HepG2 (cell line): Measurements from ENCODE around the gene ATP10A. TPM values are rescaled to one million over a fixed set of nuclear protein-coding genes. Genes with fewer than 3 reads are reported as not detected.

ENCODE experiments used
- ATAC-seq: fragments of 200-7000 bp; cut with Tn5 transposase; 3 replicates; pipeline ENCODE4 v1.9.1; 2020; ENCODE audit warnings: mild to moderate bottlenecking, moderate library complexity
- BruUV-seq: library from RNA; stranded (reverse); fragments of 400-500 nt; replicated peaks from 2 replicates; lab custom pipeline; 2021; lab: Mats Ljungman, UMichigan
- CTCF ChIA-PET: fragments of 300-600 bp; formaldehyde crosslinking; extraction: SDS; loops from one replicate; lab custom pipeline; 2021; ENCODE audit warnings: low total read pairs, inconsistent platforms, low intra/inter-chr PET ratio; lab: Yijun Ruan, JAX
- POLR2A ChIA-PET: fragments of 350-600 bp; sonication (Branson Sonifier 250); formaldehyde crosslinking; loops from one replicate; lab custom pipeline; 2020; ENCODE audit warnings: antibody characterized with exemption, inconsistent platforms; lab: Yijun Ruan, JAX
- DNase-seq: peaks from one replicate; pipeline ENCODE4 v3.0.0-alpha.2; 2015; ENCODE audit warnings: low spot score
- FAIRE-seq: peaks from 3 replicates; lab custom pipeline; 2011; peaks lifted over from hg19 to GRCh38; lab: Jason Lieb, UNC
- H2AFZ ChIP-seq: one replicate; pipeline ENCODE4 v1.6.1; 2011; ENCODE audit warnings: low read length, inconsistent platforms
- H3K27ac ChIP-seq: fragments of 300-600 bp; 3 replicates; pipeline ENCODE4 v1.8.0; 2011; ENCODE audit warnings: mixed run types, mild to moderate bottlenecking, mixed read lengths, low read length, inconsistent platforms; ENCODE audit not compliant: insufficient read depth; ENCODE audit errors: extremely low read length
- H3K27me3 ChIP-seq, 2 experiments: fragments of 200-600 bp in 1 of 2; 2 replicates in 1 of 2; 3 replicates in 1 of 2; pipeline versions ENCODE4 v1.6.0 to v1.8.0; 2011; ENCODE audit warnings: low read length in 2 of 2, mild to moderate bottlenecking in 2 of 2, moderate library complexity in 2 of 2, inconsistent platforms in 1 of 2; ENCODE audit not compliant: insufficient read depth in 2 of 2, control insufficient read depth in 1 of 2
- H3K36me3 ChIP-seq, 2 experiments: fragments of 200-600 bp in 1 of 2; replicated peaks in 1 of 2; 2 replicates in 1 of 2; 3 replicates in 1 of 2; pipeline versions ENCODE4 v1.5.1 to v1.8.0; 2011; ENCODE audit warnings: low read length in 2 of 2, inconsistent platforms in 1 of 2; ENCODE audit not compliant: insufficient read depth in 2 of 2, control insufficient read depth in 1 of 2
- H3K4me1 ChIP-seq: 2 replicates; pipeline ENCODE4 v1.5.1; 2012; ENCODE audit warnings: low read length, inconsistent platforms; ENCODE audit not compliant: insufficient read depth
- H3K4me2 ChIP-seq: 2 replicates; pipeline ENCODE4 v1.6.0; 2011; ENCODE audit warnings: low read depth, low read length, inconsistent platforms
- H3K4me3 ChIP-seq, 3 experiments: fragments of 200-600 bp in 1 of 3; sonication (generic), shearing (Covaris generic) in 1 of 3; replicated peaks in 1 of 3; 2 replicates each; pipeline ENCODE4 v1.5.1; 2011 to 2016; ENCODE audit warnings: low read length in 3 of 3, inconsistent platforms in 2 of 3, low read depth in 2 of 3, mild to moderate bottlenecking in 2 of 3, control low read depth in 1 of 3, mixed read lengths in 1 of 3; ENCODE audit not compliant: insufficient read depth in 1 of 3
- H3K79me2 ChIP-seq: one replicate; pipeline ENCODE4 v1.6.1; 2011; ENCODE audit warnings: low read length, inconsistent platforms; ENCODE audit not compliant: insufficient read depth
- H3K9ac ChIP-seq: 2 replicates; pipeline ENCODE4 v1.6.0; 2011; ENCODE audit warnings: mild to moderate bottlenecking, low read depth, low read length, inconsistent platforms; ENCODE audit not compliant: insufficient read depth
- H3K9me3 ChIP-seq: 2 replicates; pipeline ENCODE4 v1.5.1; 2012; ENCODE audit warnings: mild to moderate bottlenecking, low read length
- H4K20me1 ChIP-seq: 2 replicates; pipeline ENCODE4 v1.6.0; 2011; ENCODE audit warnings: inconsistent platforms, mild to moderate bottlenecking, low read length, moderate library complexity; ENCODE audit not compliant: insufficient read depth
- ETV6 ChIP-seq: sonication (generic); formaldehyde crosslinking; conservative IDR thresholded peaks from 2 replicates; pipeline ENCODE4 v1.4.0; 2020; ENCODE audit warnings: missing genetic modification reagents
- ISL2 ChIP-seq: sonication (generic); formaldehyde crosslinking; IDR thresholded peaks from 2 replicates; pipeline ENCODE4 v1.5.0; 2020; ENCODE audit warnings: missing genetic modification reagents
- JARID2 ChIP-seq: sonication (generic); formaldehyde crosslinking; IDR thresholded peaks from 2 replicates; pipeline ENCODE4 v1.8.1; 2023; ENCODE audit warnings: missing genetic modification reagents, inconsistent platforms; ENCODE audit not compliant: insufficient replicate concordance
- PLSCR1 ChIP-seq: sonication (generic); formaldehyde crosslinking; IDR thresholded peaks from 2 replicates; pipeline ENCODE4 v1.5.0; 2020; ENCODE audit warnings: missing genetic modification reagents, mild to moderate bottlenecking, borderline replicate concordance
- TERF1 ChIP-seq: sonication (generic); formaldehyde crosslinking; IDR thresholded peaks from 2 replicates; pipeline ENCODE4 v1.8.0; 2022; ENCODE audit warnings: mild to moderate bottlenecking, missing genetic modification reagents, moderate library complexity
- ZFP36 ChIP-seq: fragments of 150-350 bp; IDR thresholded peaks from 2 replicates; pipeline ENCODE4 v1.6.1; 2018; ENCODE audit warnings: borderline replicate concordance, low read length, low read depth; ENCODE audit not compliant: partially characterized antibody
- ZMAT3 ChIP-seq: sonication (generic); formaldehyde crosslinking; conservative IDR thresholded peaks from 2 replicates; pipeline ENCODE4 v1.7.0; 2021; ENCODE audit warnings: missing genetic modification reagents
- ZNF30 ChIP-seq: sonication (generic); formaldehyde crosslinking; IDR thresholded peaks from 2 replicates; pipeline ENCODE4 v1.5.0; 2020; ENCODE audit warnings: mild to moderate bottlenecking, missing genetic modification reagents
- ZNF331 ChIP-seq: sonication (generic); formaldehyde crosslinking; IDR thresholded peaks from 2 replicates; pipeline ENCODE4 v1.4.0; 2020; ENCODE audit warnings: missing genetic modification reagents
- ZNF564 ChIP-seq: sonication (generic); formaldehyde crosslinking; IDR thresholded peaks from 2 replicates; pipeline ENCODE4 v1.8.1; 2023; ENCODE audit warnings: mild to moderate bottlenecking, missing genetic modification reagents
- ZNF879 ChIP-seq: sonication (generic); formaldehyde crosslinking; IDR thresholded peaks from 2 replicates; pipeline ENCODE4 v1.8.1; 2023; ENCODE audit warnings: missing genetic modification reagents
- WGBS: methylation state at CpG from one replicate; pipeline ENCODE4 v1.1.6; 2017; ENCODE audit warnings: low lambda C conversion rate; 5-methylcytosine and 5-hydroxymethylcytosine counted together
- in situ Hi-C: cut with HindIII; loops from 2 replicates; pipeline ENCODE4 v1.10.0; 2017; ENCODE audit warnings: low pct_unique_long_range_greater_than_20kb; ENCODE audit not compliant: extremely low pct_ligation_motif_present
- intact Hi-C: fragments of 100-400 bp; cut with micrococcal nuclease; formaldehyde crosslinking; loops from one replicate; pipeline ENCODE4 v1.10.0; 2022; ENCODE audit not compliant: unreplicated experiment
- polyA plus RNA-seq, 8 experiments: library from polyadenylated mRNA; depleted of rRNA in 3 of 8; stranded (reverse) in 7 of 8; unstranded in 1 of 8; fragments of >200 nt; fragmentation: Illumina TruSeq in 4 of 8; extraction: Trizol in 4 of 8; gene quantifications; 2 replicates each; pipeline versions ENCODE4 v1.2.1 to v1.2.3, GENCODE V29; 2011 to 2016; ENCODE audit warnings: low read depth in 4 of 8, missing spikeins in 1 of 8, mixed read lengths in 1 of 8; ENCODE audit not compliant: insufficient read depth in 1 of 8
- total RNA-seq, 5 experiments: library from RNA; depleted of rRNA; stranded (reverse); fragments of >200 nt; fragmentation: Illumina TruSeq; extraction: Trizol; gene quantifications; 2 replicates each; pipeline ENCODE4 v1.2.3, GENCODE V29; 2016; ENCODE audit warnings: low read depth in 1 of 5
- TF ChIP-seq, protein P1 (sequence below): sonication (generic); formaldehyde crosslinking; IDR thresholded peaks from 2 replicates; pipeline ENCODE4 v1.4.0; 2020; ENCODE audit warnings: missing genetic modification reagents, borderline replicate concordance
- TF ChIP-seq, protein P2 (sequence below): sonication (generic); formaldehyde crosslinking; IDR thresholded peaks from 2 replicates; pipeline ENCODE4 v1.8.0; 2022; ENCODE audit warnings: mild to moderate bottlenecking, missing genetic modification reagents

Gene ATP10A
- total and polyA plus RNA-seq, 2 of the 13 experiments (the other 11 are each of a cell fraction or from before 2014, with no cell fraction given), result 0.58 to 4.2 TPM

- POLR2A ChIA-PET, result no interaction called here
- FAIRE-seq, result no peak
- Histone ChIP-seq H2AFZ (no peak overlapping the region), H3K9me3 (no peaks in the 10 kb centered on the region), H3K4me2 (no peak overlapping the region), H3K79me2 (no peaks in the 10 kb centered on the region), H3K36me3 (no peaks in the 10 kb centered on the region), H3K4me3 (no peak overlapping the region), H3K27ac (no peak overlapping the region), H3K27me3 (no peaks in the 10 kb centered on the region; a peak in 1 of 5 replicates), H3K4me1 (no peaks in the 10 kb centered on the region), H3K9ac (no peak overlapping the region), H4K20me1 (no peaks in the 10 kb centered on the region)
- CTCF ChIA-PET, result no interaction called here
- DNase-seq, result no peak
- 35% methylated on average over 4 of the region's 4 CpGs for WGBS
- TF ChIP-seq ETV6 (CRISPR knock-in tag), result no peak
- no peak for TF ChIP-seq ZFP36
- TF ChIP-seq ISL2 (CRISPR knock-in tag), result no peak
- no peak for TF ChIP-seq ZNF879 (CRISPR knock-in tag)
- no peak for TF ChIP-seq ZNF30
- TF ChIP-seq ZNF564 (CRISPR knock-in tag), result no peak
- TF ChIP-seq ZNF331, result no peak
- BruUV-seq, result no TSS peak
- intact Hi-C loops, result no loop called here
- ATAC-seq, result no peak
- in situ Hi-C loops, result no loop called here
These were observed 24.3 kb downstream of the ATP10A start for GRCh38 chr15:25838871-25839195.

- no peak for FAIRE-seq
- in situ Hi-C loops, result no loop called here
- H3K79me2 ChIP-seq, result no peaks in the 10 kb centered on the region
- no peak for TF ChIP-seq JARID2 (CRISPR knock-in tag)
- no peak for TF ChIP-seq TERF1 (CRISPR knock-in tag)
- TF ChIP-seq ZMAT3 (CRISPR knock-in tag), result no peak
- TF ChIP-seq PLSCR1 (CRISPR knock-in tag), result no peak
- TF ChIP-seq, protein P1, sequence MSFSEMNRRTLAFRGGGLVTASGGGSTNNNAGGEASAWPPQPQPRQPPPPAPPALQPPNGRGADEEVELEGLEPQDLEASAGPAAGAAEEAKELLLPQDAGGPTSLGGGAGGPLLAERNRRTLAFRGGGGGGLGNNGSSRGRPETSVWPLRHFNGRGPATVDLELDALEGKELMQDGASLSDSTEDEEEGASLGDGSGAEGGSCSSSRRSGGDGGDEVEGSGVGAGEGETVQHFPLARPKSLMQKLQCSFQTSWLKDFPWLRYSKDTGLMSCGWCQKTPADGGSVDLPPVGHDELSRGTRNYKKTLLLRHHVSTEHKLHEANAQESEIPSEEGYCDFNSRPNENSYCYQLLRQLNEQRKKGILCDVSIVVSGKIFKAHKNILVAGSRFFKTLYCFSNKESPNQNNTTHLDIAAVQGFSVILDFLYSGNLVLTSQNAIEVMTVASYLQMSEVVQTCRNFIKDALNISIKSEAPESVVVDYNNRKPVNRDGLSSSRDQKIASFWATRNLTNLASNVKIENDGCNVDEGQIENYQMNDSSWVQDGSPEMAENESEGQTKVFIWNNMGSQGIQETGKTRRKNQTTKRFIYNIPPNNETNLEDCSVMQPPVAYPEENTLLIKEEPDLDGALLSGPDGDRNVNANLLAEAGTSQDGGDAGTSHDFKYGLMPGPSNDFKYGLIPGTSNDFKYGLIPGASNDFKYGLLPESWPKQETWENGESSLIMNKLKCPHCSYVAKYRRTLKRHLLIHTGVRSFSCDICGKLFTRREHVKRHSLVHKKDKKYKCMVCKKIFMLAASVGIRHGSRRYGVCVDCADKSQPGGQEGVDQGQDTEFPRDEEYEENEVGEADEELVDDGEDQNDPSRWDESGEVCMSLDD, result no peak
- TF ChIP-seq, protein P2, sequence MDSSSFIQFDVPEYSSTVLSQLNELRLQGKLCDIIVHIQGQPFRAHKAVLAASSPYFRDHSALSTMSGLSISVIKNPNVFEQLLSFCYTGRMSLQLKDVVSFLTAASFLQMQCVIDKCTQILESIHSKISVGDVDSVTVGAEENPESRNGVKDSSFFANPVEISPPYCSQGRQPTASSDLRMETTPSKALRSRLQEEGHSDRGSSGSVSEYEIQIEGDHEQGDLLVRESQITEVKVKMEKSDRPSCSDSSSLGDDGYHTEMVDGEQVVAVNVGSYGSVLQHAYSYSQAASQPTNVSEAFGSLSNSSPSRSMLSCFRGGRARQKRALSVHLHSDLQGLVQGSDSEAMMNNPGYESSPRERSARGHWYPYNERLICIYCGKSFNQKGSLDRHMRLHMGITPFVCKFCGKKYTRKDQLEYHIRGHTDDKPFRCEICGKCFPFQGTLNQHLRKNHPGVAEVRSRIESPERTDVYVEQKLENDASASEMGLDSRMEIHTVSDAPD (CRISPR knock-in tag), result no peak
These were observed 24.8 kb downstream of the ATP10A start for GRCh38 chr15:25838191-25838870.

More at GRCh38 chr15:25838191-25838870, 24.8 kb downstream of the ATP10A start:
- Histone ChIP-seq H3K27me3 (no peaks in the 10 kb centered on the region; a peak in 1 of 5 replicates), H4K20me1 (no peaks in the 10 kb centered on the region), H3K4me1 (no peaks in the 10 kb centered on the region), H3K9ac (no peak overlapping the region), H3K27ac (no peak overlapping the region), H3K4me2 (no peak overlapping the region), H3K9me3 (no peaks in the 10 kb centered on the region), H3K36me3 (no peaks in the 10 kb centered on the region), H2AFZ (no peak overlapping the region), H3K4me3 (no peak overlapping the region)
- POLR2A ChIA-PET, result no interaction called here
- DNase-seq, result no peak
- ATAC-seq, result no peak
- 29% methylated on average over 6 of the region's 8 CpGs for WGBS
- intact Hi-C loops, result no loop called here
- BruUV-seq, result no TSS peak
- CTCF ChIA-PET, result no interaction called here
